HepG2 (cell line): ENCODE data around the gene RDH14. TPM values are rescaled to one million over a fixed set of nuclear protein-coding genes. Genes with fewer than 3 reads are reported as not detected.

Experiments used
- ATAC-seq: fragments of 200-7000 bp; cut with Tn5 transposase; 3 replicates; pipeline ENCODE4 v1.9.1; 2020; ENCODE audit warnings: mild to moderate bottlenecking, moderate library complexity
- BruUV-seq: library from RNA; stranded (reverse); fragments of 400-500 nt; replicated peaks from 2 replicates; lab custom pipeline; 2021; lab: Mats Ljungman, UMichigan
- CTCF ChIA-PET: fragments of 300-600 bp; formaldehyde crosslinking; extraction: SDS; loops from one replicate; lab custom pipeline; 2021; ENCODE audit warnings: low total read pairs, inconsistent platforms, low intra/inter-chr PET ratio; lab: Yijun Ruan, JAX
- POLR2A ChIA-PET: fragments of 350-600 bp; sonication (Branson Sonifier 250); formaldehyde crosslinking; loops from one replicate; lab custom pipeline; 2020; ENCODE audit warnings: antibody characterized with exemption, inconsistent platforms; lab: Yijun Ruan, JAX
- DNase-seq: peaks from one replicate; pipeline ENCODE4 v3.0.0-alpha.2; 2015; ENCODE audit warnings: low spot score
- FAIRE-seq: peaks from 3 replicates; lab custom pipeline; 2011; peaks lifted over from hg19 to GRCh38; lab: Jason Lieb, UNC
- H2AFZ ChIP-seq: one replicate; pipeline ENCODE4 v1.6.1; 2011; ENCODE audit warnings: low read length, inconsistent platforms
- H3K27ac ChIP-seq: fragments of 300-600 bp; 3 replicates; pipeline ENCODE4 v1.8.0; 2011; ENCODE audit warnings: mixed run types, mild to moderate bottlenecking, mixed read lengths, low read length, inconsistent platforms; ENCODE audit not compliant: insufficient read depth; ENCODE audit errors: extremely low read length
- H3K27me3 ChIP-seq, 2 experiments: fragments of 200-600 bp in 1 of 2; 2 replicates in 1 of 2; 3 replicates in 1 of 2; pipeline versions ENCODE4 v1.6.0 to v1.8.0; 2011; ENCODE audit warnings: low read length in 2 of 2, mild to moderate bottlenecking in 2 of 2, moderate library complexity in 2 of 2, inconsistent platforms in 1 of 2; ENCODE audit not compliant: insufficient read depth in 2 of 2, control insufficient read depth in 1 of 2
- H3K36me3 ChIP-seq, 2 experiments: fragments of 200-600 bp in 1 of 2; replicated peaks in 1 of 2; 2 replicates in 1 of 2; 3 replicates in 1 of 2; pipeline versions ENCODE4 v1.5.1 to v1.8.0; 2011; ENCODE audit warnings: low read length in 2 of 2, inconsistent platforms in 1 of 2; ENCODE audit not compliant: insufficient read depth in 2 of 2, control insufficient read depth in 1 of 2
- H3K4me1 ChIP-seq: 2 replicates; pipeline ENCODE4 v1.5.1; 2012; ENCODE audit warnings: low read length, inconsistent platforms; ENCODE audit not compliant: insufficient read depth
- H3K4me2 ChIP-seq: 2 replicates; pipeline ENCODE4 v1.6.0; 2011; ENCODE audit warnings: low read depth, low read length, inconsistent platforms
- H3K4me3 ChIP-seq, 3 experiments: fragments of 200-600 bp in 1 of 3; sonication (generic), shearing (Covaris generic) in 1 of 3; replicated peaks in 1 of 3; 2 replicates each; pipeline ENCODE4 v1.5.1; 2011 to 2016; ENCODE audit warnings: low read length in 3 of 3, inconsistent platforms in 2 of 3, low read depth in 2 of 3, mild to moderate bottlenecking in 2 of 3, control low read depth in 1 of 3, mixed read lengths in 1 of 3; ENCODE audit not compliant: insufficient read depth in 1 of 3
- H3K79me2 ChIP-seq: one replicate; pipeline ENCODE4 v1.6.1; 2011; ENCODE audit warnings: low read length, inconsistent platforms; ENCODE audit not compliant: insufficient read depth
- H3K9ac ChIP-seq: 2 replicates; pipeline ENCODE4 v1.6.0; 2011; ENCODE audit warnings: mild to moderate bottlenecking, low read depth, low read length, inconsistent platforms; ENCODE audit not compliant: insufficient read depth
- H3K9me3 ChIP-seq: 2 replicates; pipeline ENCODE4 v1.5.1; 2012; ENCODE audit warnings: mild to moderate bottlenecking, low read length
- H4K20me1 ChIP-seq: 2 replicates; pipeline ENCODE4 v1.6.0; 2011; ENCODE audit warnings: inconsistent platforms, mild to moderate bottlenecking, low read length, moderate library complexity; ENCODE audit not compliant: insufficient read depth
- MYC ChIP-seq: sonication (generic); formaldehyde crosslinking; IDR thresholded peaks from 2 replicates; pipeline ENCODE4 v1.9.0; 2021; ENCODE audit warnings: missing genetic modification reagents, borderline replicate concordance
- NPAS2 ChIP-seq: sonication (generic); formaldehyde crosslinking; IDR thresholded peaks from 2 replicates; pipeline ENCODE4 v1.8.0; 2022; ENCODE audit warnings: mild to moderate bottlenecking, missing genetic modification reagents, borderline replicate concordance
- POLR2AphosphoS2 ChIP-seq: IDR thresholded peaks from 2 replicates; pipeline ENCODE4 v1.6.1; 2011; ENCODE audit warnings: low read depth, low read length, improper control_type of control experiment
- XRCC5 ChIP-seq: fragments of 200-400 bp; formaldehyde crosslinking; optimal IDR thresholded peaks from 2 replicates; pipeline ENCODE3; 2017; ENCODE audit warnings: mild to moderate bottlenecking, low read length
- ZNF10 ChIP-seq: sonication (generic); formaldehyde crosslinking; IDR thresholded peaks from 2 replicates; pipeline ENCODE4 v1.4.0; 2020; ENCODE audit warnings: mild to moderate bottlenecking, low read depth, missing genetic modification reagents, borderline replicate concordance
- ZNF331 ChIP-seq: sonication (generic); formaldehyde crosslinking; IDR thresholded peaks from 2 replicates; pipeline ENCODE4 v1.4.0; 2020; ENCODE audit warnings: missing genetic modification reagents
- ZNF550 ChIP-seq: sonication (generic); formaldehyde crosslinking; IDR thresholded peaks from 2 replicates; pipeline ENCODE4 v1.4.0; 2020; ENCODE audit warnings: mild to moderate bottlenecking, missing genetic modification reagents, borderline replicate concordance
- ZNF614 ChIP-seq: IDR thresholded peaks from 2 replicates; pipeline ENCODE4 v1.6.1; 2018; ENCODE audit warnings: missing biosample characterization, missing genetic modification reagents, inconsistent platforms, borderline replicate concordance
- ZNF616 ChIP-seq: sonication (generic); formaldehyde crosslinking; IDR thresholded peaks from 2 replicates; pipeline ENCODE4 v1.5.0; 2020; ENCODE audit warnings: low read depth, mild to moderate bottlenecking, missing genetic modification reagents
- WGBS: methylation state at CpG from one replicate; pipeline ENCODE4 v1.1.6; 2017; ENCODE audit warnings: low lambda C conversion rate; 5-methylcytosine and 5-hydroxymethylcytosine counted together
- in situ Hi-C: cut with HindIII; loops from 2 replicates; pipeline ENCODE4 v1.10.0; 2017; ENCODE audit warnings: low pct_unique_long_range_greater_than_20kb; ENCODE audit not compliant: extremely low pct_ligation_motif_present
- intact Hi-C: fragments of 100-400 bp; cut with micrococcal nuclease; formaldehyde crosslinking; loops from one replicate; pipeline ENCODE4 v1.10.0; 2022; ENCODE audit not compliant: unreplicated experiment
- polyA plus RNA-seq, 8 experiments: library from polyadenylated mRNA; depleted of rRNA in 3 of 8; stranded (reverse) in 7 of 8; unstranded in 1 of 8; fragments of >200 nt; fragmentation: Illumina TruSeq in 4 of 8; extraction: Trizol in 4 of 8; gene quantifications; 2 replicates each; pipeline versions ENCODE4 v1.2.1 to v1.2.3, GENCODE V29; 2011 to 2016; ENCODE audit warnings: low read depth in 4 of 8, missing spikeins in 1 of 8, mixed read lengths in 1 of 8; ENCODE audit not compliant: insufficient read depth in 1 of 8
- total RNA-seq, 5 experiments: library from RNA; depleted of rRNA; stranded (reverse); fragments of >200 nt; fragmentation: Illumina TruSeq; extraction: Trizol; gene quantifications; 2 replicates each; pipeline ENCODE4 v1.2.3, GENCODE V29; 2016; ENCODE audit warnings: low read depth in 1 of 5
- TF ChIP-seq, protein P1 (sequence below): sonication (generic); formaldehyde crosslinking; IDR thresholded peaks from 2 replicates; pipeline ENCODE4 v1.8.0; 2022; ENCODE audit warnings: mild to moderate bottlenecking, missing genetic modification reagents, moderate library complexity
- TF ChIP-seq, protein P2 (sequence below): sonication (generic); formaldehyde crosslinking; IDR thresholded peaks from 2 replicates; pipeline ENCODE4 v1.8.1; 2023; ENCODE audit warnings: missing genetic modification reagents, mild to moderate bottlenecking, borderline replicate concordance
- TF ChIP-seq, protein P3 (sequence below): sonication (generic); formaldehyde crosslinking; IDR thresholded peaks from 2 replicates; pipeline ENCODE4 v1.5.0; 2020; ENCODE audit warnings: mild to moderate bottlenecking, missing genetic modification reagents
- TF ChIP-seq, protein P4 (sequence below): sonication (generic); formaldehyde crosslinking; IDR thresholded peaks from 2 replicates; pipeline ENCODE4 v1.4.0; 2020; ENCODE audit warnings: missing genetic modification reagents
- TF ChIP-seq, protein P5 (sequence below): sonication (generic); formaldehyde crosslinking; conservative IDR thresholded peaks from 2 replicates; pipeline ENCODE4 v1.5.0; 2020; ENCODE audit warnings: missing genetic modification reagents

RDH14 gene
- total and polyA plus RNA-seq, 2 of the 13 experiments (the other 11 are each of a cell fraction or from before 2014, with no cell fraction given) = 27.4 to 39.9 TPM

DNA sequence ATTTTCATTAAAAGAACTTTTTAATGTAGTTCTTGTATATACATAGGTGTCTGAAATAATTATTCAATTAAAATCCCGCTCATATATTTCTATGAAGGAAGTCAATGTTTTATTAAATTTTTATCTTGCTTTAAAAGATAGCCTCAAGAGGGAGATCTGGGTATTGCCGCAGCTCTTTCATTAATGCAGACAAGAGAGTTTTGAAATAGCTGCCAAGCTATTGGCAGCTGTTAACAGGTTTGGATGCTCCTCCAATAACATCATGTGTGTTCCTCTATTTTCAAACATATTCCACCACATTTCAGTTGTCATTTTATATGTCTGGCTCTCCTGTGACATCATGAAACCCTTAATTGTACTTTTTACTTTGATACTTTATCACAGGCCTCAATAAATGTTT lies 41.8 kb upstream of the RDH14 start (continued):
- TF ChIP-seq ZNF10 (CRISPR knock-in tag) (no peak), MYC (CRISPR knock-in tag) (no peak), POLR2AphosphoS2 (no peak), ZNF616 (CRISPR knock-in tag) (no peak), NPAS2 (no peak), ZNF550 (CRISPR knock-in tag) (no peak)
- TF ChIP-seq, protein P1, sequence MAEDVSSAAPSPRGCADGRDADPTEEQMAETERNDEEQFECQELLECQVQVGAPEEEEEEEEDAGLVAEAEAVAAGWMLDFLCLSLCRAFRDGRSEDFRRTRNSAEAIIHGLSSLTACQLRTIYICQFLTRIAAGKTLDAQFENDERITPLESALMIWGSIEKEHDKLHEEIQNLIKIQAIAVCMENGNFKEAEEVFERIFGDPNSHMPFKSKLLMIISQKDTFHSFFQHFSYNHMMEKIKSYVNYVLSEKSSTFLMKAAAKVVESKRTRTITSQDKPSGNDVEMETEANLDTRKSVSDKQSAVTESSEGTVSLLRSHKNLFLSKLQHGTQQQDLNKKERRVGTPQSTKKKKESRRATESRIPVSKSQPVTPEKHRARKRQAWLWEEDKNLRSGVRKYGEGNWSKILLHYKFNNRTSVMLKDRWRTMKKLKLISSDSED (CRISPR knock-in tag) = no peak
- TF ChIP-seq, protein P2, sequence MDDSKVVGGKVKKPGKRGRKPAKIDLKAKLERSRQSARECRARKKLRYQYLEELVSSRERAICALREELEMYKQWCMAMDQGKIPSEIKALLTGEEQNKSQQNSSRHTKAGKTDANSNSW (CRISPR knock-in tag) = no peak
- TF ChIP-seq, protein P3, sequence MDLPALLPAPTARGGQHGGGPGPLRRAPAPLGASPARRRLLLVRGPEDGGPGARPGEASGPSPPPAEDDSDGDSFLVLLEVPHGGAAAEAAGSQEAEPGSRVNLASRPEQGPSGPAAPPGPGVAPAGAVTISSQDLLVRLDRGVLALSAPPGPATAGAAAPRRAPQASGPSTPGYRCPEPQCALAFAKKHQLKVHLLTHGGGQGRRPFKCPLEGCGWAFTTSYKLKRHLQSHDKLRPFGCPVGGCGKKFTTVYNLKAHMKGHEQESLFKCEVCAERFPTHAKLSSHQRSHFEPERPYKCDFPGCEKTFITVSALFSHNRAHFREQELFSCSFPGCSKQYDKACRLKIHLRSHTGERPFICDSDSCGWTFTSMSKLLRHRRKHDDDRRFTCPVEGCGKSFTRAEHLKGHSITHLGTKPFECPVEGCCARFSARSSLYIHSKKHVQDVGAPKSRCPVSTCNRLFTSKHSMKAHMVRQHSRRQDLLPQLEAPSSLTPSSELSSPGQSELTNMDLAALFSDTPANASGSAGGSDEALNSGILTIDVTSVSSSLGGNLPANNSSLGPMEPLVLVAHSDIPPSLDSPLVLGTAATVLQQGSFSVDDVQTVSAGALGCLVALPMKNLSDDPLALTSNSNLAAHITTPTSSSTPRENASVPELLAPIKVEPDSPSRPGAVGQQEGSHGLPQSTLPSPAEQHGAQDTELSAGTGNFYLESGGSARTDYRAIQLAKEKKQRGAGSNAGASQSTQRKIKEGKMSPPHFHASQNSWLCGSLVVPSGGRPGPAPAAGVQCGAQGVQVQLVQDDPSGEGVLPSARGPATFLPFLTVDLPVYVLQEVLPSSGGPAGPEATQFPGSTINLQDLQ = no peak

DNA sequence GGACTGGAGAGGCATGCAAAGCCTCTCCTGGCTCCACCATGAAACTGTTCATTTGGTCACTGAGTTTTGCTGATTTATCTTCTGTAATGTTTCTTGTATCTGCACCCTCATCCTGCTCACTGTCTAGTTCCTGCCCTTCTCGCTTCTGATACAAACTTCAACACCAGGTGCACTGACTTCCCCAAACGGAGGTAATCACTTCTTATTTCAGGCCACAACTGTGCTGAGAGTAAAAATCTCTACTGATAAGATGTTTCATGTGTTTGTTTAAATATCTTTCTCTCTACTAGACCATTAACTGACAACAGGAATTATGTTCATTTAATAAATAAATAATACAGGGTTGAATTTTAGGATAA lies 39.8 kb upstream of the RDH14 start:
- H3K9ac ChIP-seq = no peak overlapping the region
- H4K20me1 ChIP-seq = no peaks in the 10 kb centered on the region
- ATAC-seq = no peak
- FAIRE-seq = no peak
- DNase-seq = no peak
- TF ChIP-seq, protein P4, sequence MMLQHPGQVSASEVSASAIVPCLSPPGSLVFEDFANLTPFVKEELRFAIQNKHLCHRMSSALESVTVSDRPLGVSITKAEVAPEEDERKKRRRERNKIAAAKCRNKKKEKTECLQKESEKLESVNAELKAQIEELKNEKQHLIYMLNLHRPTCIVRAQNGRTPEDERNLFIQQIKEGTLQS (CRISPR knock-in tag) = no peak
- no peak for TF ChIP-seq ZNF331
- TF ChIP-seq, protein P5, sequence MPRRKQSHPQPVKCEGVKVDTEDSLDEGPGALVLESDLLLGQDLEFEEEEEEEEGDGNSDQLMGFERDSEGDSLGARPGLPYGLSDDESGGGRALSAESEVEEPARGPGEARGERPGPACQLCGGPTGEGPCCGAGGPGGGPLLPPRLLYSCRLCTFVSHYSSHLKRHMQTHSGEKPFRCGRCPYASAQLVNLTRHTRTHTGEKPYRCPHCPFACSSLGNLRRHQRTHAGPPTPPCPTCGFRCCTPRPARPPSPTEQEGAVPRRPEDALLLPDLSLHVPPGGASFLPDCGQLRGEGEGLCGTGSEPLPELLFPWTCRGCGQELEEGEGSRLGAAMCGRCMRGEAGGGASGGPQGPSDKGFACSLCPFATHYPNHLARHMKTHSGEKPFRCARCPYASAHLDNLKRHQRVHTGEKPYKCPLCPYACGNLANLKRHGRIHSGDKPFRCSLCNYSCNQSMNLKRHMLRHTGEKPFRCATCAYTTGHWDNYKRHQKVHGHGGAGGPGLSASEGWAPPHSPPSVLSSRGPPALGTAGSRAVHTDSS (CRISPR knock-in tag) = no peak
- no peak for TF ChIP-seq XRCC5
- no peak for TF ChIP-seq ZNF614 (CRISPR knock-in tag)
- H3K4me3 ChIP-seq = no peak overlapping the region
- no peak overlapping the region for H3K4me2 ChIP-seq
- H2AFZ ChIP-seq = no peak overlapping the region
- no peaks in the 10 kb centered on the region for H3K9me3 ChIP-seq
- ChIA-PET POLR2A (no interaction called here), CTCF (no interaction called here)
- intact Hi-C loops (no loop called here), in situ Hi-C loops (no loop called here)
- no peaks in the 10 kb centered on the region for H3K36me3 ChIP-seq
- no peaks in the 10 kb centered on the region for H3K27me3 ChIP-seq
- H3K4me1 ChIP-seq = no peaks in the 10 kb centered on the region
- BruUV-seq = no TSS peak
- no peak overlapping the region for H3K27ac ChIP-seq
- H3K79me2 ChIP-seq = no peaks in the 10 kb centered on the region
- WGBS = 70% methylated on average over 2 of the region's 2 CpGs
